Measurements from ENCODE around the gene YAE1.

YAE1 gene

GRCh38 chr7:39607865-39608264 is 41.7 kb downstream of the YAE1 start:
- DNase-seq (ENCODE audit: low spot score) = no peak

- no peak for DNase-seq (ENCODE audit: low spot score)
Observed at GRCh38 chr7:39608278-39608677, 42.1 kb downstream of the YAE1 start.

GRCh38 chr7:39609113-39609934 is 43.1 kb downstream of the YAE1 start:
- DNase-seq (ENCODE audit: low spot score) = no peak

- DNase-seq (ENCODE audit: low spot score) = no peak
Observed at GRCh38 chr7:39609935-39610263, 43.7 kb downstream of the YAE1 start.

- no peak for DNase-seq (ENCODE audit: low spot score)
Observed at GRCh38 chr7:39613577-39613976, 47.4 kb downstream of the YAE1 start.

GRCh38 chr7:39614299-39614698 is 48.1 kb downstream of the YAE1 start:
- DNase-seq (ENCODE audit: low spot score) = no peak

GRCh38 chr7:39615350-39615975 is 49.3 kb downstream of the YAE1 start:
- no peak for DNase-seq (ENCODE audit: low spot score)

- DNase-seq (ENCODE audit: low spot score) = no peak
Observed at GRCh38 chr7:39616138-39616537, 49.9 kb downstream of the YAE1 start.

GRCh38 chr7:39617005-39617404 is 50.8 kb downstream of the YAE1 start:
- no peak for DNase-seq (ENCODE audit: low spot score)

- DNase-seq (ENCODE audit: low spot score) = no peak
Observed at GRCh38 chr7:39618868-39619267, 52.7 kb downstream of the YAE1 start.

- no peak for DNase-seq (ENCODE audit: low spot score)
Observed at GRCh38 chr7:39620486-39620885, 54.3 kb downstream of the YAE1 start.

- no peak for DNase-seq (ENCODE audit: low spot score)
Observed at GRCh38 chr7:39621261-39621660, 55.1 kb downstream of the YAE1 start.

GRCh38 chr7:39621784-39622411 is 55.7 kb downstream of the YAE1 start:
- no peak for DNase-seq (ENCODE audit: low spot score)
